HepG2 (cell line): ENCODE measurements around the gene ZNF786. TPM values are rescaled to one million over a fixed set of nuclear protein-coding genes. Genes with fewer than 3 reads are reported as not detected.

Experiments used
- BCL6 ChIP-seq: IDR thresholded peaks from 2 replicates; pipeline ENCODE4 v1.6.1; 2016; ENCODE audit warnings: missing genetic modification reagents, missing compliant biosample characterization
- CAMTA2 ChIP-seq: sonication (generic); formaldehyde crosslinking; IDR thresholded peaks from 2 replicates; pipeline ENCODE4 v1.4.0; 2020; ENCODE audit warnings: mild to moderate bottlenecking, missing genetic modification reagents, borderline replicate concordance
- FLYWCH1 ChIP-seq: sonication (generic); formaldehyde crosslinking; IDR thresholded peaks from 2 replicates; pipeline ENCODE4 v1.8.1; 2023; ENCODE audit warnings: mild to moderate bottlenecking, missing genetic modification reagents
- FOXA3 ChIP-seq: IDR thresholded peaks from 2 replicates; pipeline ENCODE4 v1.6.1; 2016; ENCODE audit warnings: missing genetic modification reagents, missing compliant biosample characterization
- NCOA1 ChIP-seq: sonication (generic); formaldehyde crosslinking; IDR thresholded peaks from 2 replicates; pipeline ENCODE4 v1.9.0; 2021; ENCODE audit warnings: missing genetic modification reagents
- PCBP1 ChIP-seq: fragments of 200-400 bp; formaldehyde crosslinking; IDR thresholded peaks from 2 replicates; pipeline ENCODE4 v1.6.1; 2017; ENCODE audit warnings: mild to moderate bottlenecking, low read depth, low read length, borderline replicate concordance
- RELA ChIP-seq: sonication (generic); formaldehyde crosslinking; IDR thresholded peaks from 2 replicates; pipeline ENCODE4 v1.4.0; 2020; ENCODE audit warnings: missing genetic modification reagents
- SAFB2 ChIP-seq: sonication (generic); formaldehyde crosslinking; IDR thresholded peaks from 2 replicates; pipeline ENCODE4 v1.5.1; 2020; ENCODE audit warnings: missing genetic modification reagents, low read depth, mild to moderate bottlenecking, borderline replicate concordance
- YEATS2 ChIP-seq: sonication (generic); formaldehyde crosslinking; IDR thresholded peaks from 2 replicates; pipeline ENCODE4 v1.4.0; 2020; ENCODE audit warnings: missing genetic modification reagents, borderline replicate concordance
- ZBTB7B ChIP-seq: sonication (generic); formaldehyde crosslinking; IDR thresholded peaks from 2 replicates; pipeline ENCODE4 v1.4.0; 2020; ENCODE audit warnings: missing genetic modification reagents
- ZNF264 ChIP-seq: sonication (generic); formaldehyde crosslinking; IDR thresholded peaks from 2 replicates; pipeline ENCODE4 v1.4.0; 2020; ENCODE audit warnings: missing genetic modification reagents
- ZNF451 ChIP-seq: sonication (generic); formaldehyde crosslinking; IDR thresholded peaks from 2 replicates; pipeline ENCODE4 v1.5.0; 2020; ENCODE audit warnings: mild to moderate bottlenecking, missing genetic modification reagents
- ZNF484 ChIP-seq: sonication (generic); formaldehyde crosslinking; IDR thresholded peaks from 2 replicates; pipeline ENCODE4 v1.5.1; 2020; ENCODE audit warnings: mild to moderate bottlenecking, low read depth, missing genetic modification reagents, borderline replicate concordance
- ZNF501 ChIP-seq: sonication (generic); formaldehyde crosslinking; IDR thresholded peaks from 2 replicates; pipeline ENCODE4 v1.5.1; 2020; ENCODE audit warnings: mild to moderate bottlenecking, moderate library complexity, missing genetic modification reagents
- ZNF670 ChIP-seq: sonication (generic); formaldehyde crosslinking; IDR thresholded peaks from 2 replicates; pipeline ENCODE4 v1.8.0; 2022; ENCODE audit warnings: mild to moderate bottlenecking, missing genetic modification reagents, borderline replicate concordance
- ZNF788 ChIP-seq: sonication (generic); formaldehyde crosslinking; IDR thresholded peaks from 2 replicates; pipeline ENCODE4 v1.5.0; 2020; ENCODE audit warnings: mild to moderate bottlenecking, missing genetic modification reagents, borderline replicate concordance
- ZSCAN12 ChIP-seq: sonication (generic); formaldehyde crosslinking; IDR thresholded peaks from 2 replicates; pipeline ENCODE4 v1.9.0; 2021; ENCODE audit warnings: mild to moderate bottlenecking, missing genetic modification reagents
- polyA plus RNA-seq, 8 experiments: library from polyadenylated mRNA; depleted of rRNA in 3 of 8; stranded (reverse) in 7 of 8; unstranded in 1 of 8; fragments of >200 nt; fragmentation: Illumina TruSeq in 4 of 8; extraction: Trizol in 4 of 8; gene quantifications; 2 replicates each; pipeline versions ENCODE4 v1.2.1 to v1.2.3, GENCODE V29; 2011 to 2016; ENCODE audit warnings: low read depth in 4 of 8, missing spikeins in 1 of 8, mixed read lengths in 1 of 8; ENCODE audit not compliant: insufficient read depth in 1 of 8
- total RNA-seq, 5 experiments: library from RNA; depleted of rRNA; stranded (reverse); fragments of >200 nt; fragmentation: Illumina TruSeq; extraction: Trizol; gene quantifications; 2 replicates each; pipeline ENCODE4 v1.2.3, GENCODE V29; 2016; ENCODE audit warnings: low read depth in 1 of 5
- TF ChIP-seq, protein P1 (sequence below): sonication (generic); formaldehyde crosslinking; IDR thresholded peaks from 2 replicates; pipeline ENCODE4 v1.4.0; 2020; ENCODE audit warnings: missing genetic modification reagents
- TF ChIP-seq, protein P2 (sequence below): sonication (generic); formaldehyde crosslinking; IDR thresholded peaks from 2 replicates; pipeline ENCODE4 v1.9.0; 2021; ENCODE audit warnings: missing genetic modification reagents, mild to moderate bottlenecking, borderline replicate concordance
- TF ChIP-seq, protein P3 (sequence below): sonication (generic); formaldehyde crosslinking; IDR thresholded peaks from 2 replicates; pipeline ENCODE4 v1.4.0; 2020; ENCODE audit warnings: missing genetic modification reagents, mild to moderate bottlenecking, borderline replicate concordance
- TF ChIP-seq, protein P4 (sequence below): sonication (generic); formaldehyde crosslinking; IDR thresholded peaks from 2 replicates; pipeline ENCODE4 v1.4.0; 2020; ENCODE audit warnings: missing genetic modification reagents, borderline replicate concordance

ZNF786 gene
- total and polyA plus RNA-seq, 2 of the 13 experiments (the other 11 are each of a cell fraction or from before 2014, with no cell fraction given) = 2.0 to 4.0 TPM

DNA sequence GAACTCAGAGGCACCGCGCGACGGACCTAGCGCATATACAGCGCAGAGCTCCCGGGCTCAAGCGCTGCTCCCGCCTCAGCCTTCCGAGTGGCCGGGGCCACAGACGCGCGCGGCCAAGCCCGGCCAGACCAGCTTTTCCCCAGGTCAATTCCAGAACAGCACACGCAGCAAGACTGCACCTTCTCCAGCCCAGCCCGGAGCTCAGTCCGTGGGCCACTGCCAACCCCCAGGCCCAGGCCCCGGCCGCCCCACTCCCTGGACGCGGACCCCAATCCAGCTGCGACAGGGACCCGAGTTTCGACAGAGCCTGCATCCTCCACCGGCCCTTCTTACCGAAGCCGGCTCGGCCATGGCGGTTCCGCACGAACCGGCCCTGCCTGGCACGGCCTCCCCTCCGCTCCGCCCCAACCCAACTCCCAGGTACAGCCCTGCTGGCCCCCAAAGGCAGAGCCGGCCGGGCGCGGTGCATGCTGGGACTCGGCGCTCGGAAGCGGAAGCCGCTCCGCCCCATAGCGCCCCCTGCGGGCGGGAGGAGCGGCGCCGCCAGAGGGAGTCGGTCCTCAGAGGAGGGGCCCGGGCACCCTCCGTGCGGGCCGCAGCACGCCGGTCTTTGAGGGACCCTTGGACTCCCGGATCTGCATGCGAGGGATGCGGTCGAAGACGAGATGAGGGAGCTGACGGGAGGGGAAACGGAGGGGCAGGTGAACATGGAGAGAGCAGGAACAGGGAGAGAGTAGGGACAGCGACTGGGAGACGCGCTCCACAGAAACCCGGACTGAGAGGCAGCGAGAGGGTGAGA lies 35.5 kb upstream of the ZNF786 start, which contains the start of gene ZNF425 (continued):
- TF ChIP-seq, protein P1, sequence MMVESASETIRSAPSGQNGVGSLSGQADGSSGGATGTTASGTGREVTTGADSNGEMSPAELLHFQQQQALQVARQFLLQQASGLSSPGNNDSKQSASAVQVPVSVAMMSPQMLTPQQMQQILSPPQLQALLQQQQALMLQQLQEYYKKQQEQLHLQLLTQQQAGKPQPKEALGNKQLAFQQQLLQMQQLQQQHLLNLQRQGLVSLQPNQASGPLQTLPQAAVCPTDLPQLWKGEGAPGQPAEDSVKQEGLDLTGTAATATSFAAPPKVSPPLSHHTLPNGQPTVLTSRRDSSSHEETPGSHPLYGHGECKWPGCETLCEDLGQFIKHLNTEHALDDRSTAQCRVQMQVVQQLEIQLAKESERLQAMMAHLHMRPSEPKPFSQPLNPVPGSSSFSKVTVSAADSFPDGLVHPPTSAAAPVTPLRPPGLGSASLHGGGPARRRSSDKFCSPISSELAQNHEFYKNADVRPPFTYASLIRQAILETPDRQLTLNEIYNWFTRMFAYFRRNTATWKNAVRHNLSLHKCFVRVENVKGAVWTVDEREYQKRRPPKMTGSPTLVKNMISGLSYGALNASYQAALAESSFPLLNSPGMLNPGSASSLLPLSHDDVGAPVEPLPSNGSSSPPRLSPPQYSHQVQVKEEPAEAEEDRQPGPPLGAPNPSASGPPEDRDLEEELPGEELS = no peak; the same call in 1 of the 2 replicates
- TF ChIP-seq YEATS2 (CRISPR knock-in tag) = peak; percentile 94
- no peak for TF ChIP-seq ZNF451 (CRISPR knock-in tag)
- TF ChIP-seq, protein P2, sequence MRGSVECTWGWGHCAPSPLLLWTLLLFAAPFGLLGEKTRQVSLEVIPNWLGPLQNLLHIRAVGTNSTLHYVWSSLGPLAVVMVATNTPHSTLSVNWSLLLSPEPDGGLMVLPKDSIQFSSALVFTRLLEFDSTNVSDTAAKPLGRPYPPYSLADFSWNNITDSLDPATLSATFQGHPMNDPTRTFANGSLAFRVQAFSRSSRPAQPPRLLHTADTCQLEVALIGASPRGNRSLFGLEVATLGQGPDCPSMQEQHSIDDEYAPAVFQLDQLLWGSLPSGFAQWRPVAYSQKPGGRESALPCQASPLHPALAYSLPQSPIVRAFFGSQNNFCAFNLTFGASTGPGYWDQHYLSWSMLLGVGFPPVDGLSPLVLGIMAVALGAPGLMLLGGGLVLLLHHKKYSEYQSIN (CRISPR knock-in tag) = no peak; the same call in 1 of the 2 replicates
- TF ChIP-seq ZBTB7B (CRISPR knock-in tag) = peak; percentile 82; the same call in 1 of the 2 replicates
- TF ChIP-seq, protein P3, sequence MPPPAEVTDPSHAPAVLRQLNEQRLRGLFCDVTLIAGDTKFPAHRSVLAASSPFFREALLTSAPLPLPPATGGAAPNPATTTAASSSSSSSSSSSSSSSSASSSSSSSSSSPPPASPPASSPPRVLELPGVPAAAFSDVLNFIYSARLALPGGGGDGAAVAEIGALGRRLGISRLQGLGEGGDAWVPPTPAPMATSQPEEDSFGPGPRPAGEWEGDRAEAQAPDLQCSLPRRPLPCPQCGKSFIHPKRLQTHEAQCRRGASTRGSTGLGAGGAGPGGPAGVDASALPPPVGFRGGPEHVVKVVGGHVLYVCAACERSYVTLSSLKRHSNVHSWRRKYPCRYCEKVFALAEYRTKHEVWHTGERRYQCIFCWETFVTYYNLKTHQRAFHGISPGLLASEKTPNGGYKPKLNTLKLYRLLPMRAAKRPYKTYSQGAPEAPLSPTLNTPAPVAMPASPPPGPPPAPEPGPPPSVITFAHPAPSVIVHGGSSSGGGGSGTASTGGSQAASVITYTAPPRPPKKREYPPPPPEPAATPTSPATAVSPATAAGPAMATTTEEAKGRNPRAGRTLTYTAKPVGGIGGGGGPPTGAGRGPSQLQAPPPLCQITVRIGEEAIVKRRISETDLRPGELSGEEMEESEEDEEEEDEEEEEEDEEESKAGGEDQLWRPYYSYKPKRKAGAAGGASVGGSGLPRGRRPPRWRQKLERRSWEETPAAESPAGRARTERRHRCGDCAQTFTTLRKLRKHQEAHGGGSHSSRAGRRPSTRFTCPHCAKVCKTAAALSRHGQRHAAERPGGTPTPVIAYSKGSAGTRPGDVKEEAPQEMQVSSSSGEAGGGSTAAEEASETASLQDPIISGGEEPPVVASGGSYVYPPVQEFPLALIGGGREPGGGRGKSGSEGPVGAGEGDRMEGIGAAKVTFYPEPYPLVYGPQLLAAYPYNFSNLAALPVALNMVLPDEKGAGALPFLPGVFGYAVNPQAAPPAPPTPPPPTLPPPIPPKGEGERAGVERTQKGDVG = peak; percentile 90; the same call in 1 of the 2 replicates
- peak; percentile 83 for TF ChIP-seq NCOA1 (CRISPR knock-in tag)
- peak; percentile 87 for TF ChIP-seq ZNF501 (CRISPR knock-in tag)
- TF ChIP-seq RELA (CRISPR knock-in tag) = peak; percentile 63; the same call in 1 of the 2 replicates
- TF ChIP-seq PCBP1 = 0 out of 2 replicates have a peak, but pooled peaks have one; percentile 55
- peak; percentile 97 for TF ChIP-seq ZNF788
- peak; percentile 93; the same call in 1 of the 2 replicates for TF ChIP-seq CAMTA2 (CRISPR knock-in tag)
- TF ChIP-seq SAFB2 (CRISPR knock-in tag) = 0 out of 2 replicates have a peak, but pooled peaks have one; percentile 61
- TF ChIP-seq ZNF484 (CRISPR knock-in tag) = peak; percentile 38; the same call in 1 of the 2 replicates
- TF ChIP-seq, protein P4, sequence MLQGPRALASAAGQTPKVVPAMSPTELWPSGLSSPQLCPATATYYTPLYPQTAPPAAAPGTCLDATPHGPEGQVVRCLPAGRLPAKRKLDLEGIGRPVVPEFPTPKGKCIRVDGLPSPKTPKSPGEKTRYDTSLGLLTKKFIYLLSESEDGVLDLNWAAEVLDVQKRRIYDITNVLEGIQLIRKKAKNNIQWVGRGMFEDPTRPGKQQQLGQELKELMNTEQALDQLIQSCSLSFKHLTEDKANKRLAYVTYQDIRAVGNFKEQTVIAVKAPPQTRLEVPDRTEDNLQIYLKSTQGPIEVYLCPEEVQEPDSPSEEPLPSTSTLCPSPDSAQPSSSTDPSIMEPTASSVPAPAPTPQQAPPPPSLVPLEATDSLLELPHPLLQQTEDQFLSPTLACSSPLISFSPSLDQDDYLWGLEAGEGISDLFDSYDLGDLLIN (CRISPR knock-in tag) = 0 out of 2 replicates have a peak, but pooled peaks have one; percentile 18
- no peak for TF ChIP-seq ZSCAN12
- peak; percentile 69; the same call in 1 of the 2 replicates for TF ChIP-seq BCL6 (CRISPR knock-in tag)
- peak; percentile 76; the same call in 1 of the 2 replicates for TF ChIP-seq ZNF264 (CRISPR knock-in tag)
- peak; percentile 60; the same call in 1 of the 2 replicates for TF ChIP-seq FOXA3 (CRISPR knock-in tag)
- TF ChIP-seq ZNF670 (CRISPR knock-in tag) = peak; percentile 99
- TF ChIP-seq FLYWCH1 (CRISPR knock-in tag) = 0 out of 2 replicates have a peak, but pooled peaks have one; percentile 48
